HEK293 (cell line): ENCODE measurements around the gene P2RX1.
A peak's percentile ranks its signal among the peaks of the same experiment; 100 is the strongest.

Source experiments
- HOXD13 ChIP-seq: sonication (generic); formaldehyde crosslinking; IDR thresholded peaks from 2 replicates; pipeline ENCODE4 v1.8.0; 2022; ENCODE audit warnings: missing genetic modification reagents, borderline replicate concordance
- KLF9 ChIP-seq: fragments of 450-650 bp; formaldehyde crosslinking; IDR thresholded peaks from 2 replicates; pipeline ENCODE4 v1.5.1; 2016; ENCODE audit warnings: missing biosample characterization, missing genetic modification characterization, low read depth
- PRDM6 ChIP-seq: fragments of 450-650 bp; formaldehyde crosslinking; IDR thresholded peaks from 2 replicates; pipeline ENCODE4 v1.5.1; 2017; ENCODE audit warnings: missing biosample characterization, missing genetic modification characterization
- SCRT1 ChIP-seq: fragments of 450-650 bp; formaldehyde crosslinking; IDR thresholded peaks from 2 replicates; pipeline ENCODE4 v1.5.1; 2016; ENCODE audit warnings: missing biosample characterization, missing genetic modification characterization, borderline replicate concordance
- ZNF10 ChIP-seq: fragments of 450-650 bp; formaldehyde crosslinking; IDR thresholded peaks from 2 replicates; pipeline ENCODE4 v1.5.1; 2017; ENCODE audit warnings: missing biosample characterization, missing genetic modification characterization
- ZNF148 ChIP-seq: fragments of 450-650 bp; formaldehyde crosslinking; IDR thresholded peaks from 2 replicates; pipeline ENCODE4 v1.5.0; 2017; ENCODE audit warnings: missing biosample characterization, missing genetic modification characterization, borderline replicate concordance
- ZNF239 ChIP-seq: fragments of 450-650 bp; formaldehyde crosslinking; IDR thresholded peaks from 2 replicates; pipeline ENCODE4 v1.5.1; 2016; ENCODE audit warnings: missing biosample characterization, missing genetic modification characterization
- ZNF248 ChIP-seq: fragments of 450-650 bp; formaldehyde crosslinking; IDR thresholded peaks from 2 replicates; pipeline ENCODE4 v1.5.1; 2017; ENCODE audit warnings: missing biosample characterization, missing genetic modification characterization
- ZNF311 ChIP-seq: fragments of 450-650 bp; formaldehyde crosslinking; IDR thresholded peaks from 2 replicates; pipeline ENCODE4 v1.5.1; 2017; ENCODE audit warnings: missing biosample characterization, missing genetic modification characterization, borderline replicate concordance
- ZNF350 ChIP-seq: fragments of 450-650 bp; formaldehyde crosslinking; IDR thresholded peaks from 2 replicates; pipeline ENCODE4 v1.5.0; 2017; ENCODE audit warnings: missing biosample characterization, mild to moderate bottlenecking, missing genetic modification characterization
- ZNF433 ChIP-seq: fragments of 450-650 bp; formaldehyde crosslinking; IDR thresholded peaks from 2 replicates; pipeline ENCODE4 v1.5.1; 2016; ENCODE audit warnings: missing biosample characterization, missing genetic modification characterization, low read depth
- ZNF488 ChIP-seq: fragments of 450-650 bp; formaldehyde crosslinking; IDR thresholded peaks from 2 replicates; pipeline ENCODE4 v1.5.1; 2016; ENCODE audit warnings: missing biosample characterization, missing genetic modification characterization
- ZNF585B ChIP-seq: fragments of 450-650 bp; formaldehyde crosslinking; IDR thresholded peaks from 2 replicates; pipeline ENCODE4 v1.5.1; 2016; ENCODE audit warnings: missing biosample characterization, missing genetic modification characterization
- ZNF76 ChIP-seq: fragments of 450-650 bp; formaldehyde crosslinking; IDR thresholded peaks from 2 replicates; pipeline ENCODE4; 2016; ENCODE audit warnings: low read depth, missing biosample characterization, missing genetic modification characterization, borderline replicate concordance
- ZXDB ChIP-seq: fragments of 450-650 bp; formaldehyde crosslinking; IDR thresholded peaks from 2 replicates; pipeline ENCODE4 v1.5.1; 2016; ENCODE audit warnings: missing biosample characterization, missing genetic modification characterization
- TF ChIP-seq, protein P1 (sequence below): fragments of 450-650 bp; formaldehyde crosslinking; IDR thresholded peaks from 2 replicates; pipeline ENCODE4 v1.5.1; 2016; ENCODE audit warnings: missing biosample characterization, missing genetic modification characterization, borderline replicate concordance
- TF ChIP-seq, protein P2 (sequence below): fragments of 450-650 bp; formaldehyde crosslinking; IDR thresholded peaks from 2 replicates; pipeline ENCODE4 v1.5.1; 2017; ENCODE audit warnings: missing biosample characterization, missing genetic modification characterization
- TF ChIP-seq, protein P3 (sequence below): fragments of 450-650 bp; formaldehyde crosslinking; IDR thresholded peaks from 2 replicates; pipeline ENCODE4 v1.5.1; 2017; ENCODE audit warnings: missing biosample characterization, mild to moderate bottlenecking, missing genetic modification characterization, moderate library complexity
- TF ChIP-seq, protein P4 (sequence below): fragments of 450-650 bp; formaldehyde crosslinking; IDR thresholded peaks from 2 replicates; pipeline ENCODE4 v1.5.1; 2017; ENCODE audit warnings: missing biosample characterization, missing genetic modification characterization
- TF ChIP-seq, protein P5 (sequence below): fragments of 450-650 bp; formaldehyde crosslinking; IDR thresholded peaks from 2 replicates; pipeline ENCODE4 v1.5.1; 2017; ENCODE audit warnings: missing biosample characterization, missing genetic modification characterization

P2RX1 gene

GRCh38 chr17:3893003-3893719, 23.1 kb downstream of the P2RX1 start, which contains the start of gene CAMKK1 (continued):
- no peak for TF ChIP-seq ZNF148 (tag by site-specific recombination)
- TF ChIP-seq ZNF350 (tag by site-specific recombination), result no peak
- TF ChIP-seq, protein P1, sequence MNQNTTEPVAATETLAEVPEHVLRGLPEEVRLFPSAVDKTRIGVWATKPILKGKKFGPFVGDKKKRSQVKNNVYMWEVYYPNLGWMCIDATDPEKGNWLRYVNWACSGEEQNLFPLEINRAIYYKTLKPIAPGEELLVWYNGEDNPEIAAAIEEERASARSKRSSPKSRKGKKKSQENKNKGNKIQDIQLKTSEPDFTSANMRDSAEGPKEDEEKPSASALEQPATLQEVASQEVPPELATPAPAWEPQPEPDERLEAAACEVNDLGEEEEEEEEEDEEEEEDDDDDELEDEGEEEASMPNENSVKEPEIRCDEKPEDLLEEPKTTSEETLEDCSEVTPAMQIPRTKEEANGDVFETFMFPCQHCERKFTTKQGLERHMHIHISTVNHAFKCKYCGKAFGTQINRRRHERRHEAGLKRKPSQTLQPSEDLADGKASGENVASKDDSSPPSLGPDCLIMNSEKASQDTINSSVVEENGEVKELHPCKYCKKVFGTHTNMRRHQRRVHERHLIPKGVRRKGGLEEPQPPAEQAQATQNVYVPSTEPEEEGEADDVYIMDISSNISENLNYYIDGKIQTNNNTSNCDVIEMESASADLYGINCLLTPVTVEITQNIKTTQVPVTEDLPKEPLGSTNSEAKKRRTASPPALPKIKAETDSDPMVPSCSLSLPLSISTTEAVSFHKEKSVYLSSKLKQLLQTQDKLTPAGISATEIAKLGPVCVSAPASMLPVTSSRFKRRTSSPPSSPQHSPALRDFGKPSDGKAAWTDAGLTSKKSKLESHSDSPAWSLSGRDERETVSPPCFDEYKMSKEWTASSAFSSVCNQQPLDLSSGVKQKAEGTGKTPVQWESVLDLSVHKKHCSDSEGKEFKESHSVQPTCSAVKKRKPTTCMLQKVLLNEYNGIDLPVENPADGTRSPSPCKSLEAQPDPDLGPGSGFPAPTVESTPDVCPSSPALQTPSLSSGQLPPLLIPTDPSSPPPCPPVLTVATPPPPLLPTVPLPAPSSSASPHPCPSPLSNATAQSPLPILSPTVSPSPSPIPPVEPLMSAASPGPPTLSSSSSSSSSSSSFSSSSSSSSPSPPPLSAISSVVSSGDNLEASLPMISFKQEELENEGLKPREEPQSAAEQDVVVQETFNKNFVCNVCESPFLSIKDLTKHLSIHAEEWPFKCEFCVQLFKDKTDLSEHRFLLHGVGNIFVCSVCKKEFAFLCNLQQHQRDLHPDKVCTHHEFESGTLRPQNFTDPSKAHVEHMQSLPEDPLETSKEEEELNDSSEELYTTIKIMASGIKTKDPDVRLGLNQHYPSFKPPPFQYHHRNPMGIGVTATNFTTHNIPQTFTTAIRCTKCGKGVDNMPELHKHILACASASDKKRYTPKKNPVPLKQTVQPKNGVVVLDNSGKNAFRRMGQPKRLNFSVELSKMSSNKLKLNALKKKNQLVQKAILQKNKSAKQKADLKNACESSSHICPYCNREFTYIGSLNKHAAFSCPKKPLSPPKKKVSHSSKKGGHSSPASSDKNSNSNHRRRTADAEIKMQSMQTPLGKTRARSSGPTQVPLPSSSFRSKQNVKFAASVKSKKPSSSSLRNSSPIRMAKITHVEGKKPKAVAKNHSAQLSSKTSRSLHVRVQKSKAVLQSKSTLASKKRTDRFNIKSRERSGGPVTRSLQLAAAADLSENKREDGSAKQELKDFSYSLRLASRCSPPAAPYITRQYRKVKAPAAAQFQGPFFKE, result no peak
- TF ChIP-seq ZNF239 (tag by site-specific recombination), result no peak
- no peak for TF ChIP-seq ZNF10 (tag by site-specific recombination)
- TF ChIP-seq, protein P2, sequence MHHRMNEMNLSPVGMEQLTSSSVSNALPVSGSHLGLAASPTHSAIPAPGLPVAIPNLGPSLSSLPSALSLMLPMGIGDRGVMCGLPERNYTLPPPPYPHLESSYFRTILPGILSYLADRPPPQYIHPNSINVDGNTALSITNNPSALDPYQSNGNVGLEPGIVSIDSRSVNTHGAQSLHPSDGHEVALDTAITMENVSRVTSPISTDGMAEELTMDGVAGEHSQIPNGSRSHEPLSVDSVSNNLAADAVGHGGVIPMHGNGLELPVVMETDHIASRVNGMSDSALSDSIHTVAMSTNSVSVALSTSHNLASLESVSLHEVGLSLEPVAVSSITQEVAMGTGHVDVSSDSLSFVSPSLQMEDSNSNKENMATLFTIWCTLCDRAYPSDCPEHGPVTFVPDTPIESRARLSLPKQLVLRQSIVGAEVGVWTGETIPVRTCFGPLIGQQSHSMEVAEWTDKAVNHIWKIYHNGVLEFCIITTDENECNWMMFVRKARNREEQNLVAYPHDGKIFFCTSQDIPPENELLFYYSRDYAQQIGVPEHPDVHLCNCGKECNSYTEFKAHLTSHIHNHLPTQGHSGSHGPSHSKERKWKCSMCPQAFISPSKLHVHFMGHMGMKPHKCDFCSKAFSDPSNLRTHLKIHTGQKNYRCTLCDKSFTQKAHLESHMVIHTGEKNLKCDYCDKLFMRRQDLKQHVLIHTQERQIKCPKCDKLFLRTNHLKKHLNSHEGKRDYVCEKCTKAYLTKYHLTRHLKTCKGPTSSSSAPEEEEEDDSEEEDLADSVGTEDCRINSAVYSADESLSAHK (tag by site-specific recombination), result no peak
- TF ChIP-seq KLF9 (tag by site-specific recombination), result peak; percentile 97
- peak; percentile 61; the same call in 1 of the 2 replicates for TF ChIP-seq ZNF76 (tag by site-specific recombination)
- no peak for TF ChIP-seq ZNF488
- TF ChIP-seq, protein P3, sequence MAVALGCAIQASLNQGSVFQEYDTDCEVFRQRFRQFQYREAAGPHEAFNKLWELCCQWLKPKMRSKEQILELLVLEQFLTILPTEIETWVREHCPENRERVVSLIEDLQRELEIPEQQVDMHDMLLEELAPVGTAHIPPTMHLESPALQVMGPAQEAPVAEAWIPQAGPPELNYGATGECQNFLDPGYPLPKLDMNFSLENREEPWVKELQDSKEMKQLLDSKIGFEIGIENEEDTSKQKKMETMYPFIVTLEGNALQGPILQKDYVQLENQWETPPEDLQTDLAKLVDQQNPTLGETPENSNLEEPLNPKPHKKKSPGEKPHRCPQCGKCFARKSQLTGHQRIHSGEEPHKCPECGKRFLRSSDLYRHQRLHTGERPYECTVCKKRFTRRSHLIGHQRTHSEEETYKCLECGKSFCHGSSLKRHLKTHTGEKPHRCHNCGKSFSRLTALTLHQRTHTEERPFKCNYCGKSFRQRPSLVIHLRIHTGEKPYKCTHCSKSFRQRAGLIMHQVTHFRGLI (tag by site-specific recombination), result no peak
- TF ChIP-seq HOXD13 (CRISPR knock-in tag), result no peak
- TF ChIP-seq, protein P4, sequence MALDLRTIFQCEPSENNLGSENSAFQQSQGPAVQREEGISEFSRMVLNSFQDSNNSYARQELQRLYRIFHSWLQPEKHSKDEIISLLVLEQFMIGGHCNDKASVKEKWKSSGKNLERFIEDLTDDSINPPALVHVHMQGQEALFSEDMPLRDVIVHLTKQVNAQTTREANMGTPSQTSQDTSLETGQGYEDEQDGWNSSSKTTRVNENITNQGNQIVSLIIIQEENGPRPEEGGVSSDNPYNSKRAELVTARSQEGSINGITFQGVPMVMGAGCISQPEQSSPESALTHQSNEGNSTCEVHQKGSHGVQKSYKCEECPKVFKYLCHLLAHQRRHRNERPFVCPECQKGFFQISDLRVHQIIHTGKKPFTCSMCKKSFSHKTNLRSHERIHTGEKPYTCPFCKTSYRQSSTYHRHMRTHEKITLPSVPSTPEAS (tag by site-specific recombination), result no peak
- TF ChIP-seq ZXDB, result no peak; the same call in 1 of the 2 replicates
- TF ChIP-seq ZNF433, result no peak
- TF ChIP-seq ZNF311 (tag by site-specific recombination), result no peak
- TF ChIP-seq SCRT1 (tag by site-specific recombination), result no peak
- TF ChIP-seq PRDM6 (tag by site-specific recombination), result no peak
- no peak for TF ChIP-seq ZNF585B (tag by site-specific recombination)
- no peak for TF ChIP-seq ZNF248 (tag by site-specific recombination)
- TF ChIP-seq, protein P5, sequence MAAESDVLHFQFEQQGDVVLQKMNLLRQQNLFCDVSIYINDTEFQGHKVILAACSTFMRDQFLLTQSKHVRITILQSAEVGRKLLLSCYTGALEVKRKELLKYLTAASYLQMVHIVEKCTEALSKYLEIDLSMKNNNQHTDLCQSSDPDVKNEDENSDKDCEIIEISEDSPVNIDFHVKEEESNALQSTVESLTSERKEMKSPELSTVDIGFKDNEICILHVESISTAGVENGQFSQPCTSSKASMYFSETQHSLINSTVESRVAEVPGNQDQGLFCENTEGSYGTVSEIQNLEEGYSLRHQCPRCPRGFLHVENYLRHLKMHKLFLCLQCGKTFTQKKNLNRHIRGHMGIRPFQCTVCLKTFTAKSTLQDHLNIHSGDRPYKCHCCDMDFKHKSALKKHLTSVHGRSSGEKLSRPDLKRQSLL (tag by site-specific recombination), result no peak
